ENCODE measurements around the gene ZSCAN29.

Gene ZSCAN29

DNA sequence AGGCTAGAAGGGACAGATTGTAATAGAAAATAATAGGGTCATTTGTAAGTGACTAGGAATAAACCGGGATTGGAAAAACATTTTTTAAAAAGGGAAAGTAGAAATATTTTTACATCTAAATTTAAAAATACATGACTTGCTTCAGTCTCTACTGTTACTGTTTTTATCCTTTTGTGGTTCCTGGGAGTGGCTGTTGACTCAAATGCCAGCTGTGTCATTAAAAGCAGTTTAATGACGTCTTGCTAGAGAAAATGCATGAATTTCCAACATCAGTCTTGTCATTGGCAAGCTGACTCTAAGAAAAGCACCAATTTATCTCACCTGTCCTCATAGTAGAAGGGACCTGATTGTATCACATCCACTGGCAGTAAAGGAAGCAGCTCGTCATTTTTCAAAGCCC, 23.7 kb downstream of the ZSCAN29 start:
- DNase-seq (ENCODE audit: low spot score) = no peak

GRCh38 chr15:43346305-43346704, 24.5 kb downstream of the ZSCAN29 start:
- DNase-seq (ENCODE audit: low spot score) = no peak

DNA sequence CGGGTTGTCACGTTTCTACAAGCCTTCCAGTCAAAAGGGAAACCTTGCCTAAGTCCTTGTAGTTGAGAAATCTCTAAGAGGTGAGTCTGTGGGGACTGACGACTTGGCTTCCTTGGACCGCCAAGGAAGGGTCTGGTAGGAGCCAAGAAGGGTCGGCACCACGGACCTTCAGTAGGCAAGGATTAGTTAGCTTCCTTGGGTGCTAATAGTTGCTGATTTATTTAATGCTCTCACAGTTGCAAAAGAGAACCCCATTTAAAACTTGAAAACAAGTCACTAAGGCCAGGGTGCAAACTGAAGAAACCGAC, 40.1 kb downstream of the ZSCAN29 start:
- no peak for DNase-seq (ENCODE audit: low spot score)

DNA sequence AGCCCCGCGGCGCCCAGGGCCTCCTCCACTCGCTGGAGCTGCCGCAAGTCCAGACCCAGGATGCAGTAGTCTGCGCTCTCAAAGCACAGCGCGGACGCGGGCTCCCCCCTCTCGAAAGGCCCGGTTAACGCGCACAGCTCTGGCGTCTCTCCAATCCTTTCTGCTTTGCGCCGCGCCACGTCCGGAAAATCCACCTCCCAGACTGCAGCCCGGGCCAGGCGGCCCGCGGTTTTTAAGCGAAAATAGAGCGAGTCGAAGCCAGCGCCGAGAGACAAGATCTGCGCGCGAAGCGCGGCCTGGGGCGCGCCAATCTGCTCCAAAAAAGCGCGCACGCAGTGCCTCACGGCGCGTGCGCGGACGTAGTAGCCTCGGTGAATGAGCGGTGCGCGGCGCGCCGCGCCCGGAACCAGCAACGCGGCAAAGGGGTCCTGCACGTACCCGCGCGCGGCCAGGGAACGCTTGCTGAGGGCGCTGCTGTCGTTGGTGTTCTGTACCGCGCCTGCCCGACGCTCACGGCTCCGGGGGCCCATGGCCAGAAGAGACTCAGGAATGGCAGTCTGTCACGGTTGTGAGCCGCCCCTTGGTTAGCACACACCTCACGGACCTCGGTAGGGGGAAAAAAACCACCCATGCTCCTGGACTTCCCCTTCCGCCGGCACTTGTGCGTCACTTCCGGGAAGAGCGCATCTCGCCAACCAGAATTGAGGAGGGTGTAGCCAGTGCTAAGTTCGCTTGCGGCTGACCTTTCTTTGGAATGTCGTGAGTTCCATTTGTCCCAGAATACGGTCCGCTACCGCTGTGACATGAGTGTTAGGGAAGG, 40.7 kb downstream of the ZSCAN29 start, which contains the start of gene LCMT2:
Gene LCMT2 (minus strand): TSS at position 614 of the 820 bp plus-strand sequence. CDS start 84 bp downstream, at position 530.
- DNase-seq (ENCODE audit: low spot score) = peak; percentile 90

- DNase-seq (ENCODE audit: low spot score) = no peak
Observed at GRCh38 chr15:43329217-43329959, 41.5 kb downstream of the ZSCAN29 start.

DNA sequence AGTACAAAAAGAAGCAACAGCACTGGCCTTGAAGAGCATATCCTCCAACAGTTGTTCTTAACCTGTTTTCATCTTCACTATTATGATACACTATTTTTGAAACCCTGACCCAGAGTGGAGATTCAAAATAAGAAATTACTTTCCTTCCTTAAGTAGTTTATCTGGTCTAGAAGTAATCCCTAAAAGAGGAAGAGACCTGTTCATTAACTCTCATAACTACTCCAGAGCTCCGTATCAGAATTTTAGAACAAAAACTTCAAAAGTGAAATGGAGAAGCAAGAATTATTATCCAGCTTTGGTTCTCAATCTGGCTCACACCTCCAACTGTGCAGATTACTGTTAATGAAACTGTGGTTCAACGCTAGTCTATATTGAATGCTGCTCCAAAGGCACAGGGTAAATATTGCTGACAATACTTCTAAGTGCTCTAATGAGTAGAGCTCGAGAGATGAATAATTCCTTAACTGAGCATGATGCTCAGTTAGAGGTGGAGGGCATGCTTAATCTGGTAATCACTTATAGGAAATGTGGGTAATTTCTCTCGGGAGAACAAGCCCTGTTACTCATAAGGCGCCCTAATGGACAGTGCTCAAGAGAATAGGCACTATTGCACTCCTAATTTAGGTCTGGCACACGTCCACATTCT, 45.7 kb downstream of the ZSCAN29 start:
- DNase-seq (ENCODE audit: low spot score) = no peak

DNA sequence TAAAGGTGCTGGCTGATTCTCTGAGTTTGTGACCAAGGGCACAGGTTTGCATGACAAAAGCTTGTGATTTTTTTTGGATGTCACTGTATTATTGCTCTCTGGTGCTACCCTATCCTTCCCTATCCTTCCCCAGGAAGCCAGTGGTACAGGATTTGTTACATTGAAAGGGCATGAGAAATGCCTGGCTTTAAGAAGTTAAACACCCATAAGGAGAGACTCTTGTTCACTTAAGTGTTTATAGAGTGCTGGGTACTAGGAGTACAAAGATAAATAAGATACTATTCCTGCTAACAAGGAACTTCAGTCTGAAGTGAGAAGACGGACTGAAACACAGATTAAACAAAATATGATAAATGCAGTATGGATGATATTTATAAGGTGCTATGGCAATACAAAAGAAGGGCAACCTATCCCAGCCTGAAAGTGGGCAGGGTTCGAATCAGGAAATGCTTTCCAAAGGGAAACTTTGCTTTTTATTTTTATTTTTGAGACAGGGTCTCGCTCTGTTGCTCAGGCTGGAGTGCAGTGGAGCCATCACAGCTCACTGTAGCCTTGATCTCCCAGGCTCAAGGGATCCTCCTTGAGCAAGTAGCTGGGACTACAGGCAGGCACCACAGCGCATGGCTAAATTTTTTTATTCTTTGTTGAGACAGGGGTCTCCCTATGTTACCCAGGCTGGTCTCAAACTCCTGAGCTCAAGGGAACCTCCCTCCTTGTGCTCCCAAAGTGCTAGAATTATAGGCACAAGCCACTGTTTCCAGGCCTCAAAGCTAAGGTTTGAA, 51.7 kb downstream of the ZSCAN29 start:
- no peak for DNase-seq (ENCODE audit: low spot score)

GRCh38 chr15:43317566-43318184, 53.2 kb downstream of the ZSCAN29 start:
- DNase-seq (ENCODE audit: low spot score) = no peak

GRCh38 chr15:43316971-43317346, 53.9 kb downstream of the ZSCAN29 start:
- no peak for DNase-seq (ENCODE audit: low spot score)

DNA sequence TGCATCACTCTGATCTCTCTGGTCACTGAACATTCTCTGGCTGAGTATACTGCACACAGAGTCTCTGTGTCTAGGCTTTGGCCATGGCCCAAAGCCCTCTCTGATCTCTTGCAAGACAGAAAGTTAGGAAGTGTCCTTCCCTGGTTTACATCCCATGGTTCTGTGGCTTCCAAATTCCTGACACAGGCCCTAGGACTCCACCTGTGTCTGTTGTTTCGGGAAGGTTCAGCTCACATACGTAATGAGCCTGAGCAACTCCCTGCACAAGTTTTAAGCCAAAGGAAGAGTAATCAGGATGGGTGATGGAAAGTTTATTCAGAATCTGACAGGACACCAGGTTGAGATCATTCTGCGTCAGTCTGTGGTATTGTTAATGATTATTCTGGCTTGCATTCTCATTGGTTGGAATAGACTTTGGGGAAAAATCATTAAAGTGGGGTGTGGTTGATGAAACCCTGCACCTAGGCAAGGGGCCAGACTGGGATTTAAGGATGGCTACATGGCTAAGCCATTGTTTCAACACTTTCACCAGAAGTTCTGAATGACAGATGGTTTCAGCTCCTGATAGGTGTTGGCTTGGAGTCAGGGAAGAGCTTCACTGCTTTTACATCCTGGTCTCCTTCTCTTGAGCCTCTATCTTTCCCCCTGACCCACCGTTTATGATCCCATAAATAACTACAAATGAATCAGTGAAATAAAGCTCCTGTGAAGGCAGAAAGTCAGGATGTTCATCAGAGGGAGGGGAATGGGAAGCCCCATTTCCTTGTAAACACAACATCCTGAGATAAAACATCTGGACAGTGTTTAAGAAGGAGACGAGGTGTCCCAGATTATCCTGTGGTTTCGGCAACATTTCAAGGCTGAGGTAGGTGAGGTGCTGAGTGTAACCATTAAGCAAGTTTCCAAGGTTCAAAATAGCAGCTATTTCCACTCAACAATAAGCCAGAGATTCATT, 54.5 kb downstream of the ZSCAN29 start:
- DNase-seq (ENCODE audit: low spot score) = no peak

DNA sequence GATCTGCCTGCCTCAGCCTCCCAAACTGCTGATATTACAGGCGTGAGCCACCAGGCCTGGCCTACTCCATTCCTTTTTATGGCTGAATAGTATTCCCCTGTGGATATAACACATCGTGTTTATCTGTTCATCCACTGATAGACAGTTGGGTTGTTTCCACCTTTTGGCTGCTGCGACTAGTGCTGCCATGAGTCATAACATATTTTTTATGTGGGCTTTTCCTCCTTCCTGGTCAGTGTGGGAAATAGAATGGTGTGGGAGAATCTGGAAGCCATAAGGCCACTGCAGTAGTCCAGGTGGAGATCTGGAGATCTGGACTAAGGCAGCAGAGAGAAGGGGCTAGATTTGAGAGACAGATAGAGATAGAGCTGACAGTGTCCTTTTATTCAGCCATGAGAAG, 56.7 kb downstream of the ZSCAN29 start:
- DNase-seq (ENCODE audit: low spot score) = no peak

DNA sequence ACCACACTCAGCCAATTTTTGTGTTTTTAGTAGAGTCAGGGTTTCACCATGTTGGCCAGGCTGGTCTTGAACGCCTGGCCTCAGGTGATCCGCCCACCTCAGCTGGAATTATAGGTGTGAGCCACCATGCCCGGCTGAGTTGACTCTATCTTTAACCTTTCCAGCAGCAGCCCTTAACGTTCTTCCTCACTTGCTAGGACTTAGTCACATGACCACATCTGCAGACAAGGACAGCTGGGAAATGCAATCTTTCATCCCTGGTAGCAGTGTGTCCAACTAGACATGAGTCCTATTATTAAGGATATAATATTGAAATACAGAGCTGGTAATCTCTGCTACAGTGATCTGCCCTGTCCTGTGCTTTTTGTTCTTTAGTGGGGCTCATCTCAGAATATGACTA, 58.5 kb downstream of the ZSCAN29 start:
- DNase-seq (ENCODE audit: low spot score) = no peak

Data from CD4-positive, alpha-beta T cell treated with Interleukin-6 at 100 ng/mL for 8 hours (primary cell).